ENCODE data around the gene UGGT1.

Gene UGGT1

DNA sequence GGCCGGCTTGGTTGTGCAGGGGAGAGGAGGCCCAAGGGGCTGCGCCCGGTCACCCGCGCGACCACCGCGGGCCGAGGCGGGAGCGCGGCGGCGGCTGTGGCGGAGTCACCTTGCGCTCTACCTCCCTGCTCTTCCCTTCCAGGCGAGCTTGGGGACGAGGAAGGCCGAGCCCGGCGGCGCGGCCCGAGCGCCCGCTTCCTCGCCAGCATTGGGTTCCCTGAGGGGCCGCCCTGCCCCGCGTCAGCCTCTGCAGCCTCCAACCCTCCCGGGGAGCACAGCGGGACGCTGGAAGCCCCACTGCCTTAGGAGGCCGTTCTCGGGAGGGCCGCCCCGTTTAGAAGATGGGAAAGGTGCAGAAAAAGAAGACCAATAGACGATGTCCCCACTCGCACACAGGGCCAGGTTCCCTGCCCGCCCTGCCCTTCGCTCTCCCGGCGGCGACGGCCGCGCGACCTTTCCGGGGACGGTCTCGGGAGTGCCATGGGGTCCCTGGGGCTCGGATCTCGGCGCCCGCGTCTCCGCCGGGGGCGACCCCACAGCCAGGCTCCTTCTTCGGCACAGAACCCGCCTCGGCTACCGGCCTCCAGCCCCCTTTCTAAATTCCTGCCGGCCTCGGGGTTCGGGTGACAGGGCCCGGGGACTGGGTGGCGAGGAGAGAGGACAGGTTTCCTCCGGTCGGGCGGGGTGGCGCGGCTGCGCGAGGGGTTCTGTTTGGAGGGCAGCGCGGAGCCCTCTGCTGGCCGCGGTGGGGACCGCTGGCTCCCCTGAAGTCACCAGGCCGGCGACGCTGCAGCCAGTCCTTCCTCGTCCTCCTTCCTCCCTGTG lies 142.2 kb downstream of the UGGT1 start:
- DNase-seq: peak; percentile 4

- DNase-seq: no peak
These were observed 142.9 kb downstream of the UGGT1 start for GRCh38 chr2:128233790-128234395.

DNA sequence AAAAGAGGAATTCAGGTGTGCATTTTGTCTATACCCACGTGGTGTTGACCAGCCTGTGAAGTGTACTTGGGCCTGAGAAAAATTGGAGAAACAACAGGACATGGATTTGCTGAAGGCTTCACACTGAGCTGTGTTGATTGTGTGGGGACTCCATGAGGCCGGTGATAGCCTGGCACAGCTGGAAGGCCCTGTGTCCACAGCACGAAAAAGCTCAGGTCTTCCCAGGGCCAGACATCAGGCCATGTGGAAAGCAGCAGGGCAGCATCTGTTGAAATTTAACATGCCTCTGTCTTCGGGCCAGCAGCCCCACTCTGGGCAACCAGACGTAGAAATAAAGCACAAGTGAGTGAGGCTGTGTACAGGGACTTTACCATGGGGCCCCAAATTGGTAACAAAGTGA lies 143.6 kb downstream of the UGGT1 start:
- no peak for DNase-seq

- no peak for DNase-seq
These were observed 144.6 kb downstream of the UGGT1 start for GRCh38 chr2:128235581-128235980.

DNA sequence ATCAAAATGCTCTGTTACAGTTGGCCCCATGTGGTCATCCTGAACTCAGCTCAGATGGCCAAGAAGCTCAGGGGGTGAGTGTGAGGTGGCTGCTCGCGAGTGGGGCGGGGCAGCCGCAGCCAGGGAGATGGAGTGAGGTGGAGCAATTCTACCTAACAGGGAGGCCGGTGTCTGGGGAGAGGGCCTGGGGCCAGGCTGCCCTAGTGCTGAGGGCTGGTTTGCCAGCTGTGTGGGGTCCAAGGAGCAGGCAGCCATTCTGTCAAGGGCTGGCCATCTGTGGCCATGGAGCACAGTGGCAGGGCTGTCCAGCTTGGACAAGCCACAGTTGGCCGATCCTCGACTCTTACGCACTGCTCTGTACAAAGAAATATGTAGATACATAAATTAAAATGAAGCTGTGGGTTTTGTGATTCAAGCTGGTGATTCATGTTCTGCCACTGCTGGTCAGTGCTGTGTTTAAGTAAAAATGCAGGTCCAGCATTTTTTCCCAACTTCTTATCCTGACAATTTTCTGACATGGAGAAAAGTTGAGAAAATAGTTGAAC lies 145.6 kb downstream of the UGGT1 start:
- DNase-seq: no peak

GRCh38 chr2:128237081-128237534 lies 146.1 kb downstream of the UGGT1 start:
- no peak for DNase-seq

- DNase-seq: no peak
These were observed 147.1 kb downstream of the UGGT1 start for GRCh38 chr2:128237911-128238697.

- no peak for DNase-seq
These were observed 150.9 kb downstream of the UGGT1 start for GRCh38 chr2:128241896-128242295.
